ENCODE results near the gene DPM2. TPM values are rescaled to one million over a fixed set of nuclear protein-coding genes. Genes with fewer than 3 reads are reported as not detected.

The DPM2 gene
- total RNA-seq, 2 donors from 2014 or later = 25.1 to 28.6 TPM

DNA sequence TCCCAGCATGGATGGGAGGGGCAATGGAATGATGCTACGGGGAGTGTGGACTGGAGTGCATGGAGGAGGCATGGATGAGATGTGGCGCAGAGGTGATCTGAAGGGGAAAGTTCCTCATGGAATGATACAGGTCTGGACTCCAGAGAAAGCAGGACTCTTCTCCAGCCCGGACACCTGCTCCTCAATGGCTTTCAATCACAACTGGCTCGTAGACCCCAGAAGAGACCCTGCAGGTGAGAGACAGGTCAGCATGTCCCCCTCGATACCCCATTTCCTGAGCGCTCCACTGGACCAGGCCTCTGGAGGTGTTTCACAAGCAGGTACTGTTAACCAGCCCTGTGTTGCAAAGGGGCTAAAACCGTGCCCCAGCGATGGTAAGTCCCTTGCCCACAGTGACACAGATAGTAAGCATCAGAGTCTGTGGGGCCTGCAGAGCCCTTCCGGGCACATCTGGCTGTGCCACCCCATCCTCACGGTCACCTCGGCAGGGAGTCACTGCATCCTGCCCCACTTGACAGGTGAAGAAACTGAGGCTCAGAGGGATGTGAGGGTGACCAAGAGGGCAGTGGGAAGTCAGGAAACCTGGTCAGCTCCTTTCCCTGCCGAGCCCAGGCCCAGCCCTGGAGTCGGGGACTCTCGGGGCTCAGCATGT, 5.5 kb upstream of the DPM2 start:
- ATAC-seq (no peak), DNase-seq (no peak)
- intact Hi-C loops (cut with DNase I, micrococcal nuclease) = loop anchor here (5.0 to 10.0 kb wide), 2 partner anchors 94 to 172 kb away; no protein-coding TSS in a partner anchor

DNA sequence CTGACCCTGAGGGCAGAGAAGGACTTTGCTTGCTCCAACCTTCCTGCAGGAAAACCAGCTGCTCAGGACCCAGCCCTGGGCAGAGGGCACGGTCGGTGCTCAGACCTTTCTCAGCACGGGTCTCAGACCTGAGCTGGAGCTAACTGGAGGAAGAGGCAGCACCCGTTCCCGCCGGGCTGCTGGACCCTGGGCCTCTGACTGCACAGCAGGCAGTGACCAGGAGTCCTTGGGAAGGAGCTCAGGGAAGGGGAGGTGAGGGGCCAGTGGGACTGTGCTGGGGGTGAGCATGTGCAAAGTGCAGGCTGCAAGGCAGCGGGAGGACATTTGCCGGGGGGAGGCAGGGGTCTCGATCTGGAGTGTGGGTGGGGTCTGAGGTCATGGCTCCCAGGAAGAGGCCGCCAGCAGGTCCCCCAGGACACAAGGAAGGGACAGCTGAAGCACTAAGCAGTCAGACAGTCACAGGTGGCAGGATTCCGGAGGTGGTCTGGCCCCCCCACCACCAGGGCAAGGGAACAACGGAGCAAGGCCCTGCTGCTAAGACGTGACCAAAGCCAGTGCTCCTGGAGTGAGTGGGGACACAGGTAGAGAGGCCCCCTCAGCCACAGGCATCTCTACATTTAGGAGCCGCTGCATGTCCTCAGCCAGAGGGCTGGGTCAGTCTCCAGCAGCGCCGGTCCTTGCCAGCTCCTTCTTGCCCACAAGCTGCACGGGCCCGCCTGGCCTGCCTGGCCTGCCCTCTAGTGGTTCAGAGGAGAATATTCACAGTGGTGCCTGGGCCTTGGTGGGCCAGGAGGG, 4.8 kb upstream of the DPM2 start:
- ATAC-seq (peak; percentile 40), DNase-seq (peak in 1 of 2 donors; percentile 64)
- intact Hi-C loops (cut with DNase I, micrococcal nuclease) = loop anchor here (5.0 to 10.0 kb wide), 2 partner anchors 95 to 172 kb away; no protein-coding TSS in a partner anchor

DNA sequence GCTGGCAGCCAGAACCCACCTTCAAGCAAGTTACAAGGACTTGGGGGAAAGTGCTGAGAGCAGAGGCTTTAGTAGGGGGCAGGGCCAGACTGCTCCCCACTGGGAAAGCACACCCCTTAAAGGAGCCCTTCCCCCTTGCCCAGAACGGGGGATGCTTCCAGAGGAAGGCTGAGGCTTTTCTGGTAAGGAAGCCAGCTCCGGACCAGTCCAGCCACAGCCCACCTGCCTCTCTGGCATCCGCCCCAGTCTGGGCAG, 4.2 kb upstream of the DPM2 start:
- DNase-seq = no peak
- ATAC-seq = no peak
- intact Hi-C loops (cut with DNase I, micrococcal nuclease) = loop anchor here (5.0 to 10.0 kb wide), 2 partner anchors 95 to 173 kb away; no protein-coding TSS in a partner anchor

GRCh38 chr9:127941062-127941960, 3.7 kb upstream of the DPM2 start:
- ATAC-seq = no peak
- DNase-seq = no peak
- intact Hi-C loops (cut with DNase I, micrococcal nuclease) = loop anchor here (5.0 to 10.0 kb wide), 2 partner anchors 96 to 173 kb away; no protein-coding TSS in a partner anchor

GRCh38 chr9:127940593-127940992, 2.9 kb upstream of the DPM2 start:
- ATAC-seq (no peak), DNase-seq (no peak)
- intact Hi-C loops (cut with DNase I, micrococcal nuclease) = loop anchor here (5.0 to 10.0 kb wide), 2 partner anchors 97 to 174 kb away; no protein-coding TSS in a partner anchor

DNA sequence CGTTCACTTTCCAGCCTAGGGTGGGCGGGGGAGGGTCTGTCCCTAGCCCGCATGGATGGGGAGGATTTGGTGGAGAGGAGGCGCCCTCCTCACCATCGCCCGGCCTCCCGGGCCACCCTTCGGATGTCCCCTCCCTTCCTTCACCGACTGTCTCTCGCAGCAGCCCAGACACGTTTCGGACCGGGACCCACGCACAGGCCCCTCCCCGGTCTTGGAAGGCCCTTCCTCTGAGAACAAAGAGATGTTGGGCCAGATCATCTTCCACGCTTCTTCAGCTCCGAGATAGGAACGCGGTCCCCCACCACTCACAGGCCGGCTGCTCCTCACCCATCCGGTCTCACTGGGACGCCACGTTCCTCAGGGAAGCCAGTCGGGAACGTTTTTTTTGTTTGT, 640 bp upstream of the DPM2 start:
- intact Hi-C loops (cut with DNase I, micrococcal nuclease) = no loop called here
- peak in 1 of 2 donors; percentile 41 for DNase-seq
- ATAC-seq = peak; percentile 25

DNA sequence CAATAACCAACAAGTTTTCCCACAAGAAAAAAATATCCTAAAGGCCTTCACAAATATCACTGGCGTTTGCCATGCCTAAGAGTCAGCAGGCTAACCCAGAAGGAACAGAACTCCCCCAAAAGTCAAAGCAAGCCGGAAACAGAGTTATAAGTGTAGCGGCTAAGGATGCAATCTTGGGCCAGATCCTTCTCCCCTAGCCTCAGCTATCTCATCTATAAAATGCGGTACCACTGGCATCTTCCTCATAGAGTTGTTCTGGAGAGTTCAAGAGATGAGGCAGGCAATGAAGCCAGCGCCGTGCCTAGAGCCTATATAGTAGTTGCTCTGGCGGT, 632 bp downstream of the DPM2 start:
- DNase-seq (no peak), ATAC-seq (no peak)
- intact Hi-C loops (cut with DNase I, micrococcal nuclease) = no loop called here

- intact Hi-C loops (cut with DNase I, micrococcal nuclease) = no loop called here
Measured at GRCh38 chr9:127936347-127936852, 1.3 kb downstream of the DPM2 start.

DNA sequence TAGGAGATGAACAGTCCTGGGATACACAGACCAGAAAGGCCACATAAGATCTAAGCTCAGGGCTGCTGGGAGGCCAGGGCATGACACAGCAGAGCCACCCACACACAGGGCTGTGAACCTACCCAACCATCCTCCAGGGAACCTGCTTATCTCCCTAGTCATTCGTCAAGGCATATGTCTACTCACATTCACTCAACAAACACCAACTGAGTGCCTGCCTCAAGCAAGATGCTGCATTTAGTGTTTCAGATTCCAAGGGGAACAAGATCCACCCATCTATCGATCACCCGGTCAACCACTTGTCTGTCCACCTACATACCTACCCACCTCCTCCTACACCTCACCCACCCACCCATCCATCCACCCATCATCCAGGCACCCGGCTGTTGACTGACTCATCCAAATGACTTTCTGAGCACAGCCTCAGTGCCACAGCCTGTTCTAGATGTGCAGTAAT, 1.9 kb downstream of the DPM2 start:
- no peak for ATAC-seq

More at GRCh38 chr9:127936347-127936852, 1.3 kb downstream of the DPM2 start:
- ATAC-seq (no peak), DNase-seq (no peak)

DNA sequence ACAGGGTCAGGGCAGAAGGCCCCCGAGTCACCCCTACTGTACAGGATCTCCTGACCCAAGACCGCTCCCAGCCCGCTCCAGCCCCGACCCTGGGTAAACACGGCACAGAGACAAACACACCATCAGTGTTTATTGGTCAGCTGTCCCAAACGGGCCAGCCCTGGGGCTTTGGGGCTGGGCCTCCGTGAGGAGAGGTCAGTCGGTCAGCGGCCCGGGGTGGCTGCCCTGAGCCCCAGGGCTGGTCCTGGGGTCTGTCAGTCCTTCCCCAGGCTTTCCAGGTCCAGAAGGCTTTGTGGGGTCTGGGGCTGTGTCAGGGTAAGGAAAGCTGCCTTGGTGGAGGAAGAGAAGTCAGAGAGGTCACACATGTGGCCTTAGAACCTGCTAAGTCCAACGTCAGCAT, 2.7 kb downstream of the DPM2 start:
- ATAC-seq (no peak), DNase-seq (no peak)
- intact Hi-C loops (cut with DNase I, micrococcal nuclease) = no loop called here

More for the DNA sequence above, 1.9 kb downstream of the DPM2 start:
- DNase-seq = no peak
- intact Hi-C loops (cut with DNase I, micrococcal nuclease) = no loop called here

DNA sequence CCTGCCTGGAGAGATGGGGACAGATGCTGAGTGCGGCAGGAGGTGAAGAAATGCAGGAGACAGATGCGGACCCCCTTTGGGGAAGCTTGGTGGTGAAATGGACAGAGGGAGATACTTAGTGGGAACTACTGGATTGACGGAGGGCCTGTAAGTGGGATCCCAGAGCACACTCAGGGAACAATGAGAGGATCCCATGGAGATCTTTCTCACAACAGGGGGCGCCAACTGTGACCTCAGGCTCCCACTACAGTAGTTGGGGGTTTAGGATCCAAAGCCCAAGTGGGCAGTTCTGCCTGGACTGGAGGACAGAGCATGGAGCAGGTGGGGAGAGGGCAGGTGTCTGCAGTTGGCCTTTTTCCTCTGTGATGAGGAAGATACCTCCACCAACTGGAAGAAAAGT, 3.4 kb downstream of the DPM2 start:
- ATAC-seq (no peak), DNase-seq (no peak)
- intact Hi-C loops (cut with DNase I, micrococcal nuclease) = no loop called here

DNA sequence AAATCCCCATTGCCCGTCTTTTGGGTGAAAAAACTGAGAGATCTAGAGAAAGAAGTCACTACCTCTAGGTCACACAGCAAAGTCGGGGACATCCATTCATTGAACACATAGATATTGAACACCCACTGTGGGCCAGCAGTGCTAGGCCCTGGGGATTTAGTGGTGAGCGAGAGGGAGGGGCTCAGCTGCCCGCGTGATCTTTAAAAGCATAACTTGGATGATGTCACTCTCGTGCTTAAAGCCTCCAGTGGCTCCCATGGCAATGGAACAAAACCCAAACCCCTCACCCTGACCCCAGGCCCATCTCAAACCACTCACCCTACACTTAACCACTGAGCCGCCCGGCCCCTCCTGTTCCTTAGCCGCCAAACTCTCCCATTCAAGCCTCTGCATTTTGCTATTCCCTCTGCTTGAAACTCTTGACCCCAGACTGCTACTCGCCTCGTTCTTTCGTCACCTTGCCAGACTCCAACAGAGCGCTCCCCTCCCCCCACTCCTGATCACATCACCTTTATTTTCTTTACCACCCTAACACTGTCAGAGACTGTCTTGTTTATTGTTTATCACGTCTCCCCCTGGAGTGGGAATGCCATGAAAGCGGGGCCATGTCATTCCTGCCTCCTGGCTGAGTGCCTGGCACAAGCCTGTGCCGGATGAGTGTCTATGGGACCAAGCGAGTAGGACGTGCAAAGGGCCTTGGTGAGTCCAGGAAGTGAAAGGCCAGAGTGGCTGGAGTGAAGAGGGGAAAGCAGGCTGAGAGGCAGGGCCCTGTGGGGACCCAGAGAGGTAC, 6.4 kb downstream of the DPM2 start:
- intact Hi-C loops (cut with DNase I, micrococcal nuclease) = no loop called here
- DNase-seq = no peak
- ATAC-seq = no peak

- DNase-seq (peak; percentile 72 to 82), ATAC-seq (peak; percentile 63)
- intact Hi-C loops (cut with DNase I, micrococcal nuclease) = no loop called here
Measured at GRCh38 chr9:127930231-127931091, 7.2 kb downstream of the DPM2 start, which contains the start of gene PIP5KL1. Gene PIP5KL1, minus strand, starts transcription at chr9:127930777. Its CDS starts 25 bp downstream, at chr9:127930752.

DNA sequence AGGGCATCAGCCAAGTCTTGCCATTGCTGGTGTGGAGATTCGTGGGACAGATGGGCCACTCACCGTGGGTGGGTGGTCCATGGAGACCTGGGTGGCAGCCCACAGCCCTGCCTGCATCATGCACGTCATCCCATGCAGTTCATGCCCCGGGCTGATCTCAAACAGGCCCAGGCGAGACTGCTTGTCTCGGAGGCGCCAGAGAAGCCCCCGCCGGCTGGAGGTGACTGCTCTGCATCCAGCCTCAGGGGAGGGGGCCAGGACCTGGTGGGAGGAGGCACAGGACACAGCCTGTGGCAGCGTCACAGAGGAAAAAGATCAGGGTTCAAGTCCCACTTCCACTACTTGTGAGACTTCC, 8.1 kb downstream of the DPM2 start:
- ATAC-seq (no peak), DNase-seq (no peak)
- intact Hi-C loops (cut with DNase I, micrococcal nuclease) = loop anchor here in 1 of 2 donors (10.0 kb wide), 1 partner anchor 335 kb away; no protein-coding TSS in a partner anchor

DNA sequence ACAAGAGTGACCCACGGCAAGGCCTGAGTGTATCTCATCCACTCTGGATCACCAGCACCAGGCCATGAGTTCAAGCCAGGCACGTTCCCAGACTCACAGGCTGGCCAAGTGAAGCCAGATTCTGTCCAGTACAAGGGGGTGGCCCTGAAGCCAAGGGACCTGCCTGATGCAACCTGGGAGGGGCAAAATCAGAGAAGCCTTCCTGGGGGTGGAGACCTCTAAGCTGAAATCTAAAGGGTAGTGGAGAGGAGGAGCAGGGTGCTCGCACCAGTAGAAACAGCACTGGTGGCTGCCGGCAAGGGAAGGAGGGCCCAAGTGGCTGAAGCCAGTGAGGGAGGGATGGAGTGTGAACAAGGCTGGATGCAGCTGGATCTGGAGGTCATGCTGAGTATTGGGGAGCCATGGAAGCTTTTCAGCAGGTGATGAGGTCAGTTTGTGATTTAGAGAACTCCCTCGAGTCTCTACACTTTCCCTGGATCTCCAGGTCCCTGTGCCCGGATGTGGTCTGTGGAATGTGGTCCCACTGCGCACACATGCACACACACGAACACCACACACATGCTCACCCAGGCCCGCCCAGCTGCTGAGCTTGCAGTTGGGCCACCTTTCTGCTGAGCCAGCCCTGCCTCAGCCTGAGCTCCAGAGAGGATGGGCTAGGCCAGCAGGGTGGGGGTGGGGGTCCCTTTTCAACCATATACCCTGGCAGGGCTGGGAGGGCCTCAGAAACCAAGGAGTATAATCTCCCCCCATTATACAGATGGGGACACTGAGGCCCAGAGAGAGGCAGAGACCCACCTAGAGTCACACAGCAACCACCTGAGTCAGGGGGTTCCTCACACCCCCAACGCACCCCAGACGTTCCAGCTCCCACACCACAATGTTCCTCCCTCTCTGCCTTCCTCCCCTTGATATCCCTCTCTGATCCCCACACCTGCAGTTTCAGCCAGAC, 8.7 kb downstream of the DPM2 start:
- DNase-seq (no peak), ATAC-seq (no peak)
- intact Hi-C loops (cut with DNase I, micrococcal nuclease) = loop anchor here in 1 of 2 donors (10.0 kb wide), 1 partner anchor 334 kb away; no protein-coding TSS in a partner anchor

GRCh38 chr9:127927988-127928675, 9.5 kb downstream of the DPM2 start:
- DNase-seq (no peak), ATAC-seq (peak; percentile 61)
- intact Hi-C loops (cut with DNase I, micrococcal nuclease) = loop anchor here in 1 of 2 donors (10.0 kb wide), 1 partner anchor 333 kb away; no protein-coding TSS in a partner anchor
